Ureter (tissue), 1 donor: Measurements from ENCODE around the gene ARL6IP1. TPM values are rescaled to one million over a fixed set of nuclear protein-coding genes. Genes with fewer than 3 reads are reported as not detected.

Experiments
- DNase-seq: peaks from one replicate; pipeline ENCODE4 v3.0.0-alpha.2; 2020; ENCODE audit warnings: low spot score
- total RNA-seq: library from RNA; stranded (reverse); gene quantifications from one replicate; pipeline ENCODE4 v1.2.4, GENCODE V29; 2023
- donor health status: DM: yes; HTN: yes; CAD: no.

ARL6IP1 gene
- 97.6 TPM for total RNA-seq

- peak; percentile 99 for DNase-seq
Observed at GRCh38 chr16:18801145-18801972, at the start of gene ARL6IP1. TSS of gene ARL6IP1 (minus strand) at chr16:18801549. CDS start at chr16:18801466, 83 bp downstream.

DNA sequence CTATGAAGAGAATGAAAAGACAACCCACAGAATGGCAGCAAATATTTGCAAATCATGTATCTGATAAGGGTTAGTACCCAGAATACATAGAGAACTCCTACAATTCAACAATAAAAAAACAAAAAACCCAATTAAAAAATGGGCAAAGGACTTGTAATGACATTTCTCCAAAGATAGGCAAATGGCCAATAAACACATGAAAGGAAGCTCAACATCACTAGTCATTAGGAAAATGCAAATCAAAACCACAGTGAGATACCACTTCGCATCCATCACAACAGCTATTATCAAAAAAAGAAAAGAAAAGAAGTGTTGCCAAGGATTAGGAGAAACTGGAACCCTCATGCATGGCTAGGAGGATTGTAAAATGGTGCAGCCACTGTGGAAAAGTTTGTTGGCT lies 45.1 kb upstream of the ARL6IP1 start:
- no peak for DNase-seq

- DNase-seq = no peak
Observed at GRCh38 chr16:18842565-18842964, 41.2 kb upstream of the ARL6IP1 start.

- DNase-seq = no peak
Observed at GRCh38 chr16:18841833-18842525, 40.6 kb upstream of the ARL6IP1 start.

GRCh38 chr16:18839555-18839954 lies 38.2 kb upstream of the ARL6IP1 start:
- DNase-seq = no peak

DNA sequence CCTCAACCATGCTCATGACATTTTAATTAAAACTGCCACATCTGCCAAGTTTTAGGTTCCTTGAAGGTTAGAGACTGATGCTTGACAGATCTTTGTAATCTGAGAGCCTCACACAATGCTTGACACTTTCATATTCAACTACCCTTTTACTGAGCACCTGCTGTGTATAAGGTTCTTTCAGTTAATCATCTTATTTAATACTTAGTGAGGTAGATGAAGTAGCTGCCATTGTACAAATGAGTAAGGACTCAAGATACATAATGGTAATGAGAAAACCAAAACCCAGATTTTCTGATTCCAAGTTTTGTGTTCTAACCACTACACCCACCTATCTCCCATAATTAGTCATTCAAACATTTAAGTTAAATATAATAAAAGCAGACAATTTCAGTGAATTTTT lies 35.4 kb upstream of the ARL6IP1 start:
- no peak for DNase-seq

- DNase-seq = no peak
Observed at GRCh38 chr16:18834864-18835263, 33.5 kb upstream of the ARL6IP1 start.

DNA sequence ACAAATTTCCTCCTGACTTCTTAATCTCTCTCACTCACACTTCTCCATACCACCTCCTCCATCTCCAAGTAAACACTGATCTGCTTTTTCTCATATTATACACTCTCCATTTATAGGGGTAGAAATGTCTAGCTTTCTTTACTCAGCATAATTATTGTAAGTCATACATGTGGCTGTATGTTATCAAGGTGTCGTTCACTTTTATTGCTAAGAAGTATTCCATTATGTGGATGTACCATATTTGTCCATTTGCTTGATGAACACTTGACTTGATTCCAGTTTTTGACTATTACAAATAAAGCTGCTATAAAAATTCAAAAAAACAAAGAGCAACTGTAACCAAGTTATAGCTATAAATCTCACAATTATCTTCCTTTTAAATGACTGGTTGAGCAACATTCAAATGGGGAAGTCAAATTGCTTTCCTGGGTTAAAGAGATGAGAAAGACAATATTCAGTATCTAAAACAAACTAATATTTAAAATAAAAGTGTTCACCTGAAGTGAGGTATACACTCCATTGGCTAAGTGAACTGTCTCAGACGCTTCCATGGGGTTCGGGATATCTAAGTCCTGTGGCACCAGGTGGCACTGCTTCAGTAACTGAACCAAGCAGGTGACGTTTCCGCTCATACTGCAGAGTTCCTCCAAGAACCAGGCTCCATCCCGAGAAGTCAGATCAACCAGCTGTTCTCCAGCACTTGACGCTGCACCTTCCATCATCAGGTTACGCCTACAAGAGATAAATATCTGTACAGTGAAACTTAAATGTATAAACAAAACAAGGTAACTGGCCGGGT lies 32.6 kb upstream of the ARL6IP1 start:
- DNase-seq = no peak

- no peak for DNase-seq
Observed at GRCh38 chr16:18832613-18833012, 31.3 kb upstream of the ARL6IP1 start.

DNA sequence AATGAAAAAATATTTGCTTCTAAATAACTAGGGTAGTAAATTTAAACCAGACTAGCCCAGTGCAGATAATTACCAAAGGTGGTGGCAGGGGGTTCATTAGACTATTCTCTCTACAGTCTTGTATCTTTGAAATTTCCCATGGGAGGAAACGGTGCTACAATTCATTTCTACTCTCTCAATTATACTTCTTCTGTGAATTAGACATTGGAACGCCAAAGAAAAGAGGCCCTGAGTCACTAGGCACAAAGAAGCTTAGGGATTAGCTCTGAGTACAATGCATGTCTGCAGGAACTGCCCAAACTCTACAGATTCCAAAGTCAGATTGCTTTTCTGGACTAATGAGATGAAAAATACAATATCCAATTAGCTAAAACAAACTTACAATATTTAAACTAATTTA lies 30.7 kb upstream of the ARL6IP1 start:
- DNase-seq = no peak

DNA sequence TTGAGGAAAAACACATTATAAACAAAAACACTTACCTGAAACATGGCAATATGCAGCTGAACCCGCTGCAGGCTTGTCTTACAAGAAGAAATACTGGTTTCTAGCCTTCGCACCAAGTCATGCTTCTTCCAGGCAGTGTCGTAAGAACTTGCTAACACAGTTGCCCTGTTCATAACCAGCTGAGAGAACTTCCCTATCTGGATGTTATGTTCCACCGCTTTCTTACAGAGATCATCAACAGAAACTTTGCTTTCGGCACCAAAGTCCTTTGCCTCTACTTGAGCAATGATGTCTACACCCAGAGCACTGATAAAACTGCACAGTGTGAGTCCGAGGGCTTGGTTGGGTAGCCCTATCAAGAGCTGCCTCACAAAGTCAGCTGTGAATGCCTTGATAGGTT lies 27.9 kb upstream of the ARL6IP1 start:
- no peak for DNase-seq

DNA sequence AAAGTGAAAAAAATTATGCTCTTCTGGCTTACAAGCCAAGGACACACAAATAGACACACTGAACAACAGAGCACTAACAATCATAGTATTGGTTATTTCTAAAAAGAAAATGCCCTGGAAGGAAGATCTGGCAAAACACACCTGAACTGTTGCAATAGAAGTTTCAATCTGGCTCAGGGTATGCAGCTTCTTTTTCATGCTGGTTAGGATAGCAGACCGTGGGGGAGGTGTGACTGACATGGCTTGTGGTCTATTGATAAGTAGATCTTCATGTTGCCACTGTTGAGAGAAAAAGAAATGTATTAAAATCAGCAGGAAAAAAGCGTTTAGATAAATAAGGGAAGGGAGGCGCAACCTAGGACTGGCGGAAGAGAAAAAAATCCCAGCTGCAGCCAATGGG lies 26.5 kb upstream of the ARL6IP1 start:
- no peak for DNase-seq

DNA sequence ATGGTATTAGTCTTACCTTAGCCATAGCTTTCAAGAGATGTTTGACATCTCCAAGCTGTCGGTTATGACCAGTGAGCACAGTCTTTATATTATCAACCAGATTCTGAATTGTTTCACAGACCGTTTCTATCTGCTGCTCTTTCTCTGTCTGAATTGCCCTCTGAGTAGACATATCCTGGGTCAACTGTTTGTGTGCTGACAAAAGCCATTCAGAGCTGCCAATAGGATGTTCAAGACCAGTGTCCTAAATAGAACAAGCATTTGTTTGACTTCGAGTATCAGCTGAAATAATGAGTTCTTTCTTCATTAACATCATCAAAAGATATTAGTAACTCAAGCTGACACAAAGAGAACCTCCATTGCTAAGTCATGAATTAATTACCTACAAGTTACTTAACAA lies 14.9 kb upstream of the ARL6IP1 start:
- no peak for DNase-seq

DNA sequence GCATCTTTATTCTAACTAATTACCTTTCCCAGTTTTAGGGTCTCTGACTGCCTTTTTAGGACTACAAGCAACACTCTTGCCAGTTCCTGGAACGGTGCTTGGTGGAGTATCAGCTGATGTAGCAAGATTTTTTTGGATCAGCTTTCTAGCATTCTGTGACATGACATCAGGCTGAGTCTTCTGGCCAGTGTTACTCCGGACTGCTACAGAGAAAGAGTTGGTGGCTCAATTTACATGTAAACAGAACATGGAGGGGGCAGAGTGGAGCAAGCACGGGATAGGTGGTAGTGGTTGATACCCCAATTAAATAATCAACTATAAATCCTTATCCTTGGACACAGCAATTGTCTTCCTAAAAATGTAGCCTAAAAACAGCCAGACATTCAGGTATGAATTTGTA lies 10.6 kb upstream of the ARL6IP1 start:
- no peak for DNase-seq

- DNase-seq = no peak
Observed at GRCh38 chr16:18809165-18809564, 7.8 kb upstream of the ARL6IP1 start.

- DNase-seq = no peak
Observed at GRCh38 chr16:18805257-18805773, 4.0 kb upstream of the ARL6IP1 start.

DNA sequence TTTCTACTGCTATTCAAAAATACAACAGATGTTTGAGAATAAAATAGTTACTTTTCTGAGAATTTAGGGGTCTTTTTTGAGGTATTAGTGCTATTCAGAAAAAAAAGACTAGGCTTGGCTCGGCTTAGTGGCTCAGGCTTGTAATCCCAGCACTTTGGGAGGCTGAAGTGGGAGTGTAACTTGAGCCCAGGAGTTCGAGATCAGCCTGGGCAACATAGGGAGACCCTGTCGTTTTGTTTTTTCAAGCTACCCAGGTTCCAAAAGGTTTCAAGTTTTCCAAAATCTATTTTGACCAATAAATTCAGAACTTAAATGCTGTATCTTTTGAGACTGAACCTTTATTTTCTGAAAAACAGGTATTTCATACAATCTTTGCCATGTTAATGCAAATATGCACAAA lies 3.2 kb upstream of the ARL6IP1 start:
- DNase-seq = no peak

DNA sequence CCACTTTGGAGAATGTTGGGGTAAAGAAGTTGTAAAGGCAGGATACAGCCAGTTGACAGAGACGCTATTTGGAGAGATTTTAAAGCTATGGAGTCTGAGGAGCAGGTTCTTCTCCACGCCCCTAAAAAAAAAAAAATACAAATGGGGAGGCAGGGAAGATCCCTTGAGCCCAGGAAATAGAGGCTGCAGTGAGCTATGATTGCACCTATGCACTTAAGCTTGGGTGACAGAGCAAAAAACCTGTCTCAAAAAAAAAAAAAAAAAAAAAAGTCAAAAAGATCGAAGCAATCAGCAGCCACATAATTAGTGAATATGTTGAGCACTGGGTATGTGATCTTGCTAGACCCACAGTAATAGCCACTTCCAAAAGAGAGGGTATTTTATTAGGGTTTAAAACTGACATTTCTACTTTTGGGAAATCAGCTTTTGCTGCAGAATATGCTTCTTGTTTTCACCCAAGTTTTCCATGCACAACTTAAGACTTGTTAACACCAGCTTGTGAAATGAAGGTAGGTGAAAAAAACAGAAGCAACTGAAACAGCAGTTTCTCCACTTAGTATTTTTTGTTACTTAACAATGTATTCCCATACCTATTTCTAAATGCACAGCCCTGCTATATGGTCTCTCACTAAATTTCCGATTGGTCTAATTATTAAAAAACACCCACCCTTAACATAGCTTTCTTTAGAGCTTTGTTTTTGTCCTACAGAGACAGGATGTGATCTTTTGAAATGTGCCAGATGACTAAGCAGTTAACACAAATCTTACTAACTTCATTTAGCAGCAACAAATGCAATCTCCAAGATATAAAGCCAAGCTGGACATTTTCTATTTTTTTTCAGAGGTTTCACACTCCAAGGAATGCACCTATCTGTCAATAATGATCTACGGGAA lies 2.5 kb upstream of the ARL6IP1 start:
- no peak for DNase-seq

DNA sequence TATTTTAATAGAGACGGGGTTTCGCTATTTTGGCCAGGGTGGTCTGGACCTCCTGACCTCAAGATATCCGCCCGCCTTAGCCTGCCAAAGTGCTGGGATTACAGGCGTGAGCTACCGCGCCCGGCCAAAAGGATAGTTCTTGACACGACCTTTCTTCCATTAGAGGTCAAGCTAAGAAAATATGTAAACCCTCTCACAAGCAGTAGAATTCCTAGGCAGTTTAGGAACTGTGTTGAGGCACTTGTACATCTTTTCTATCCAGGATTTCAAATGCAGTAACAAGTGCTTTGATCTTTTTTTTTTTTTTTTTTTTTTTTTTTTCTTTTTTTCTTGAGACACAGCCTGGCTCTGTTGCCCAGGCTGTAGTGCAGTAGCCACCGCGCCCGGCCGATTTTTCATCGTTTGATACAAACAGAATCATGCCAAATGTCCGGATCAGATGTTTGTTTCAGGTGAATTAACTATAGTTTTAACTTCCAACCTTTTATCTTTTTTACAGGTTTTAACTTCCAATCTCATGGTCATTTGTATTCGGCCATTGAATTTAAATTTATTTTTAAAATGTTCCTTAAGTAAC lies 1.5 kb upstream of the ARL6IP1 start:
- DNase-seq = no peak

DNA sequence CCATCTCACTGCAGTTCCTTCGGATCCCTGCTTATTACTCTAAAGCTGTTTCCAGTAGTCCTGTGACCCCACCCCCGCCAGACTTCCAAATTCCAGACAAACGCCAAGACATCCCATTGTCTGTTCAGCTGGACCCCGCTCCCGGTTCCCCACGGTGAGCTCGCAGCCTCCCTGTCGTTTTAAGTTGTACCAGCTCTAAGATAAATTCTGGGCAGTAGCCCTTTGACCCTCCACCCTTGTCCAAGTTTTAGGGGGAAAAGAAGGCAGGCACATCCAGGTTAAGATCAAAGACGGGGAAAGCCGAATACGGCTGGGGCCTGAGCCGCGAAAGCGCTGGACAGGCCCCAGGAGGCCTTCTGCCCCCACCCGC lies 589 bp downstream of the ARL6IP1 start:
- no peak for DNase-seq

GRCh38 chr16:18800293-18800692 lies 1.1 kb downstream of the ARL6IP1 start:
- no peak for DNase-seq
